Ovary (tissue), 9 donors: ENCODE results near the gene SPIB. TPM values are rescaled to one million over a fixed set of nuclear protein-coding genes. Genes with fewer than 3 reads are reported as not detected.

Experiments used
- DNase-seq, 5 donors: peaks; one replicate each; pipeline ENCODE4 v3.0.0-alpha.2; 2019 to 2020
- H3K27ac ChIP-seq, 2 donors: fragments of 200-600 bp; one replicate each; pipeline versions ENCODE4 v1.5.1 to v1.8.0; 2019 to 2022
- H3K27me3 ChIP-seq: fragments of 200-600 bp; one replicate; pipeline ENCODE4 v1.8.0; 2022
- H3K36me3 ChIP-seq: fragments of 200-600 bp; sonication (generic); one replicate; pipeline ENCODE4 v1.5.1; 2019
- H3K4me1 ChIP-seq: one replicate; pipeline ENCODE4 v1.8.1; 2013; ENCODE audit warnings: mild to moderate bottlenecking, moderate library complexity; ENCODE audit not compliant: insufficient read depth
- H3K4me3 ChIP-seq: fragments of 200-600 bp; sonication (generic); one replicate; pipeline ENCODE4 v1.5.1; 2017
- H3K9me3 ChIP-seq, 2 donors: fragments of 200-600 bp in 1 of 2; sonication (generic) in 1 of 2; one replicate each; pipeline versions ENCODE4 v1.5.1 to v1.8.1; 2013 to 2019; ENCODE audit warnings: mild to moderate bottlenecking in 1 of 2, moderate library complexity in 1 of 2
- EP300 ChIP-seq: sonication (generic); formaldehyde crosslinking; IDR thresholded peaks from one replicate; pipeline ENCODE4 v1.6.1; 2017; ENCODE audit warnings: antibody characterized with exemption
- POLR2A ChIP-seq: fragments of 450-650 bp; IDR thresholded peaks from one replicate; pipeline ENCODE4 v1.6.1; 2017; ENCODE audit warnings: antibody characterized with exemption, mild to moderate bottlenecking, moderate library complexity
- WGBS, 3 donors: extraction: QIAGEN DNeasy Blood & Tissue Kit in 1 of 3; methylation state at CpG; one replicate each; pipeline versions ENCODE4 v1.1.5 to v1.1.7; 2013 to 2017; 5-methylcytosine and 5-hydroxymethylcytosine counted together
- intact Hi-C, 4 donors: fragments of 100-400 bp; cut with DNase I; formaldehyde crosslinking; loops; one replicate each; pipeline versions ENCODE4 v1.11.0 to v1.15.1; 2022 to 2023
- polyA plus RNA-seq, 2 donors: library from polyadenylated mRNA; stranded (reverse); fragments of 200-250 nt in 1 of 2; fragments of 350-450 nt in 1 of 2; fragmentation: Illumina TruSeq in 1 of 2; extraction: RNeasy Lipid Tissue Mini Kit (QIAGEN cat#74804) in 1 of 2; gene quantifications; one replicate each; pipeline ENCODE4 v1.2.3, GENCODE V29; 2013 to 2014
- total RNA-seq, 7 donors: library from RNA; depleted of rRNA in 2 of 7; stranded (reverse); fragments of >200 nt in 2 of 7; fragmentation: NEBNext Ultra II Directional in 3 of 7; extraction: Animal tissue kit (Norgen Biotek cat#: 25700) in 3 of 7; gene quantifications; one replicate each; pipeline versions ENCODE4 v1.1.0 to v1.2.4, GENCODE V29; 2016 to 2023
- TF ChIP-seq, protein P1 (sequence below), 3 donors: fragments of 450-650 bp in 2 of 3; fragments of 200-600 bp in 1 of 3; IDR thresholded peaks; one replicate each; pipeline versions ENCODE4 v1.5.1 to v1.8.0; 2016 to 2022; ENCODE audit warnings: antibody characterized with exemption in 3 of 3, mild to moderate bottlenecking in 1 of 3
- donor health status: DM: no; HTN: no; CAD: no; lungs with moderate emphysema.
- donor health status: DM: no; HTN: no; CAD: no.
- donor health status: Bipolar disorder and iron deficiency.
- donor health status: DM: yes; HTN: yes; CAD: no.
- donor health status: DM: no; HTN: no; CAD: no.
- donor health status: DM: yes; HTN: yes; CAD: no.

The SPIB gene
- total and polyA plus RNA-seq, 9 donors = 0.12 to 0.46 (median 0.25) TPM; not detected in 5

DNA sequence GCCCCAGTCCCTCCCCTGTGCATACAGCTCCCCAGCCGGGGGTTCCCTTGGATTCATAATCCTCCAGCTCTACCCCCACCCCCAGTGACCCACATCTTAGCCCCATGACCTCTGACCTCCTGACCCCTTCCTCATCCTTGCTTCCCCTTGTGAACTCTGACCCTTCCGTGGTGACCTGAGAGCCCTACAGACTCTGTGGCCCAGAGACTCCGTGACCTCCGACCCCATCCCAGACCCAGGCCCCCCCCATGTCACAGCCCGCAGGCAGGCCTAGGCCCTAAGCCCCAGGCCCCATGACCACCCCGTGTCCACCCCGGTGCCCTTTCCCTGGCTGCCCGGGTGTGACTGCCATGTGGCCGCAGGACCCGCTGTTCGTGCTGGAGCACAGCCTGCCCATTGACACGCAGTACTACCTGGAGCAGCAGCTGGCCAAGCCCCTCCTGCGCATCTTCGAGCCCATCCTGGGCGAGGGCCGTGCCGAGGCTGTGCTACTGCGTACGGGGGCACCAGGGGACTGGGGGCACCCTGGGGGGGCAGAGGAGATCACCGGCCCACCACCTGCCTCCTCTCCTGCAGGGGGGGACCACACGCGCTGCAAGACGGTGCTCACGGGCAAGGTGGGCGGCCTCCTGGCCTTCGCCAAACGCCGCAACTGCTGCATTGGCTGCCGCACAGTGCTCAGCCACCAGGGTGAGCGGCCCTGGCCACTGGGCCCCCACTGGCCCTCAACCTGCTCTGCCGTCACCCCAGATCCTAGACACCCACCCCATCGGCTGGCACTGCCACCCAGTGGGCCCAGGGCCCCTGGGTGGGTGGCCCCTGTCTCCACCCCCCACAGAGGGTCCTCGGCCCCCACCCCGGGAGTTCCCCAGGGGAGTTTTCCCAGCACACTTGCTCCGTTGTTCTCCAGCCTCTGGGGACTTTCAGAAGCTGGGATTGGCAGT, 2.4 kb upstream of the SPIB start:
- WGBS, 3 donors = 81 to 85% (median 84%) methylated on average over 15 to 35 of the region's 35 CpGs
- Histone ChIP-seq H3K4me3 (no peak overlapping the region), H3K36me3 (no peaks in the 10 kb centered on the region), H3K27me3 (no peaks in the 10 kb centered on the region), H3K9me3 (no peaks in the 10 kb centered on the region), H3K27ac (no peak overlapping the region), H3K4me1 (peaks cover 2% of the 10 kb centered on the region)
- DNase-seq = no peak
- TF ChIP-seq POLR2A (no peak), EP300 (no peak)
- intact Hi-C loops = loop anchor here in 2 of 4 donors (5.0 to 10.0 kb wide), 3 partner anchors 52 to 272 kb away; partner anchors contain the start of gene NAPSA (in 1 of the 2)

DNA sequence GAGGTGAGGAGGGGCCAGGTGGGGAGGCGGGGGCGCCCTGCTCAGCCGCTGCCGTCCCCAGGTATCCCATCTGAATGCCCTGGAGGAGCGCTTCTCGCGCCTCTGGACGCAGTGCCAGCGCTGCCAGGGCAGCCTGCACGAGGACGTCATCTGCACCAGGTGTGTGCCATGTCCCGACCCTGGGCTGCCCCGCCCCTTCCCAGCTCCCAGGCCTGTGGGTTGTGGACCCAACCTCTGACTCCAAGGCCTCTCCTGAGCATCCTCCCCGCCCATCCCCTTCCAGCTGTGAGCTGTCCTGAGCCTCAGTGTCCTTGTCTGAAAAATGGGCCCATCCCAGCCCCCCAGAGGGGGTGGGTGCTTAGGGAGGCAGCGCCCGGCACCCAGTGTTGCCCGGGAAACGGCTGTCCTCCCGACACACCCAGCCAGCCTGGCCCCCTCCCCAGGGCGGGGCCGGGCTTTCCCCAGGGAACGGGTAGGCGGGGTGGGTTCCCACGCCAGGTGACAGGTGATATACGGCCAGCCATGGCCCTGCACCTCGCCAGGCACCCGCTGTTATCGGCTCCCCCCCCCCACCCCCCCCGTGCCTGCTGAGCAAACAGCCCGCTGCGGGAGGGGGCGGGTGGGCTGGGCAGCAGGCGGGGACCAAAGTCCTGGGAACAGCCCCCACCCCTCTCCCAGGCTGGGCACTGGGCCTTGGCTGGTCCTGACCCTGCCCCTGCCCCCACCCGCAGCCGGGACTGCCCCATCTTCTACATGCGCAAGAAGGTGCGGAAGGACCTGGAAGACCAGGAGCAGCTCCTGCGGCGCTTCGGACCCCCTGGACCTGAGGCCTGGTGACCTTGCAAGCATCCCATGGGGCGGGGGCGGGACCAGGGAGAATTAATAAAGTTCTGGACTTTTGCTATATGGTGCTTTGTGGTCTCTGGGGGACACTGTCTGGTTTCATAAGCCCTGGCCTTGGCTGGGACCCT, 1.3 kb upstream of the SPIB start:
- TF ChIP-seq, protein P1, sequence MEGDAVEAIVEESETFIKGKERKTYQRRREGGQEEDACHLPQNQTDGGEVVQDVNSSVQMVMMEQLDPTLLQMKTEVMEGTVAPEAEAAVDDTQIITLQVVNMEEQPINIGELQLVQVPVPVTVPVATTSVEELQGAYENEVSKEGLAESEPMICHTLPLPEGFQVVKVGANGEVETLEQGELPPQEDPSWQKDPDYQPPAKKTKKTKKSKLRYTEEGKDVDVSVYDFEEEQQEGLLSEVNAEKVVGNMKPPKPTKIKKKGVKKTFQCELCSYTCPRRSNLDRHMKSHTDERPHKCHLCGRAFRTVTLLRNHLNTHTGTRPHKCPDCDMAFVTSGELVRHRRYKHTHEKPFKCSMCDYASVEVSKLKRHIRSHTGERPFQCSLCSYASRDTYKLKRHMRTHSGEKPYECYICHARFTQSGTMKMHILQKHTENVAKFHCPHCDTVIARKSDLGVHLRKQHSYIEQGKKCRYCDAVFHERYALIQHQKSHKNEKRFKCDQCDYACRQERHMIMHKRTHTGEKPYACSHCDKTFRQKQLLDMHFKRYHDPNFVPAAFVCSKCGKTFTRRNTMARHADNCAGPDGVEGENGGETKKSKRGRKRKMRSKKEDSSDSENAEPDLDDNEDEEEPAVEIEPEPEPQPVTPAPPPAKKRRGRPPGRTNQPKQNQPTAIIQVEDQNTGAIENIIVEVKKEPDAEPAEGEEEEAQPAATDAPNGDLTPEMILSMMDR (IDR thresholded peaks at IDR 0.05) = no peak
- Histone ChIP-seq H3K27ac (no peak overlapping the region), H3K9me3 (no peaks in the 10 kb centered on the region), H3K36me3 (no peaks in the 10 kb centered on the region), H3K4me1 (peaks cover 2% of the 10 kb centered on the region), H3K27me3 (no peaks in the 10 kb centered on the region), H3K4me3 (no peak overlapping the region)
- intact Hi-C loops = loop anchor here in 2 of 4 donors (5.0 to 10.0 kb wide), 3 partner anchors 53 to 273 kb away; partner anchors contain the start of gene NAPSA (in 1 of the 2)
- DNase-seq = no peak
- 59 to 70% (median 61%) methylated on average over 34 to 42 of the region's 42 CpGs for WGBS, 3 donors

DNA sequence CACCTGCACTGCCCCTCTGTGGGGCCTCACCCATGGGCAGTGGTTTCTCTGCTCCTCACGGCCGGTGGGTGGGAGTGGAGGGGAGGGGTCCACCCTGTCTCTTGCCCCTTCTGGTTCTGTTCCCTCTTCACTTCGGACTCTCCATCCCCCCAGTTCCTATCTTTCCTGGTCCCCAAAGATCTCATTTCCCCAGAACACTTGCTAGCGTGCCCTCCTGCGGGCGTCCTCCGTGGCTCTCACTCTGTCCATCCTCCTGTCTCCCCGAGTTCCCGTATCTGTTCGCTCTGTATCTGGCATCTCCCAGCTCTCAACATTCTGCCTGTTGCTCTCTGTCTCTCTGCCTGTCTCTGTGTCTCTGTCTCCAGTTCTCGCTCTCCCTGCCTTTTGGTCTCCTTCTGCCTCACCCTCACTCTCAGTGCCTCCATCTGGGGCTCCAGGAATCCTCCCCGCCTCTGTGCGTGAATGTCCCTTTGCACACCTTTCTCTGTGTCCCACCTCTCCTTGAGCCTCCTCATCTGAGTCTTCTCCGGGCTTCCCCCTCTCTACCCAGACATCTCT, 363 bp downstream of the SPIB start:
- no peaks in the 10 kb centered on the region for H3K9me3 ChIP-seq
- intact Hi-C loops = loop anchor here in 2 of 4 donors (5.0 to 10.0 kb wide), 3 partner anchors 54 to 274 kb away; partner anchors contain the start of gene NAPSA (in 1 of the 2)
- H3K27me3 ChIP-seq = no peaks in the 10 kb centered on the region
- H3K4me1 ChIP-seq = peaks cover 2% of the 10 kb centered on the region
- TF ChIP-seq EP300 = no peak
- no peak for TF ChIP-seq POLR2A
- TF ChIP-seq, protein P1 (IDR thresholded peaks at IDR 0.05) = no peak
- H3K27ac ChIP-seq = no peak overlapping the region
- H3K36me3 ChIP-seq = no peaks in the 10 kb centered on the region
- WGBS, 3 donors = 10 to 11% (median 10%) methylated on average over 14 of the region's 14 CpGs
- no peak for DNase-seq
- no peak overlapping the region for H3K4me3 ChIP-seq

DNA sequence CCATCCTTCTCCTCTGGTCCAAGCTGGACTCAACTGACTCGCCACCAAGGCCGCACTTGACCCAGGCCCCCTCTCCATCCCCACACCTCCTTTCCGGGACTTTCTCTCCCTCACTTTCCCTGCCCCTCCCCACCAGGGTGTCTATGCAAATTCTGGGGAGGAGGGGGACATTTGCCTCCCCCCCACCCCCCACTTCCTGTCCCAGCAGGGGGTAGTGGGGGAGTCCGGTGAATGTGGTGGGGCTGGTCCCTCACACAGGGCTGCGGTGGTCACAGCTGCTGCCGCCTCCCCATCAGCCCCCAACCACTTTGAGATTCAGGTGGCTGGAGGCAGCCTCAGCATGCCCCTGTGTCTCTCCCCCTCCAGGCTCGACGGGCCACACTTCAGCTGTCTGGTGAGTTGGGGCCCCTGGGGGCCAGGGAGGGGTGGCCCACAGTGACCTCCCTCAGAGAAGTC, 870 bp downstream of the SPIB start:
- no peak for TF ChIP-seq POLR2A
- TF ChIP-seq, protein P1 (IDR thresholded peaks at IDR 0.05) = no peak
- TF ChIP-seq EP300 = no peak
- no peak overlapping the region for H3K4me3 ChIP-seq
- H3K27me3 ChIP-seq = no peaks in the 10 kb centered on the region
- WGBS, 3 donors = 16 to 26% (median 21%) methylated on average over 8 of the region's 8 CpGs
- H3K36me3 ChIP-seq = no peaks in the 10 kb centered on the region
- H3K27ac ChIP-seq = no peak overlapping the region
- H3K9me3 ChIP-seq = no peaks in the 10 kb centered on the region
- H3K4me1 ChIP-seq = peaks cover 1% of the 10 kb centered on the region
- no peak for DNase-seq
- intact Hi-C loops = loop anchor here in 2 of 4 donors (5.0 to 10.0 kb wide), 3 partner anchors 55 to 275 kb away; partner anchors contain the start of gene NAPSA (in 1 of the 2)
